ENCODE data around the gene SNRNP200.
A peak's percentile ranks its signal among the peaks of the same experiment; 100 is the strongest.
"Not testable (repeated sequence)": the region's sequence is repeated elsewhere in the genome, so short reads cannot be mapped to it uniquely, and the experiment has no call there.

SNRNP200 gene

DNA sequence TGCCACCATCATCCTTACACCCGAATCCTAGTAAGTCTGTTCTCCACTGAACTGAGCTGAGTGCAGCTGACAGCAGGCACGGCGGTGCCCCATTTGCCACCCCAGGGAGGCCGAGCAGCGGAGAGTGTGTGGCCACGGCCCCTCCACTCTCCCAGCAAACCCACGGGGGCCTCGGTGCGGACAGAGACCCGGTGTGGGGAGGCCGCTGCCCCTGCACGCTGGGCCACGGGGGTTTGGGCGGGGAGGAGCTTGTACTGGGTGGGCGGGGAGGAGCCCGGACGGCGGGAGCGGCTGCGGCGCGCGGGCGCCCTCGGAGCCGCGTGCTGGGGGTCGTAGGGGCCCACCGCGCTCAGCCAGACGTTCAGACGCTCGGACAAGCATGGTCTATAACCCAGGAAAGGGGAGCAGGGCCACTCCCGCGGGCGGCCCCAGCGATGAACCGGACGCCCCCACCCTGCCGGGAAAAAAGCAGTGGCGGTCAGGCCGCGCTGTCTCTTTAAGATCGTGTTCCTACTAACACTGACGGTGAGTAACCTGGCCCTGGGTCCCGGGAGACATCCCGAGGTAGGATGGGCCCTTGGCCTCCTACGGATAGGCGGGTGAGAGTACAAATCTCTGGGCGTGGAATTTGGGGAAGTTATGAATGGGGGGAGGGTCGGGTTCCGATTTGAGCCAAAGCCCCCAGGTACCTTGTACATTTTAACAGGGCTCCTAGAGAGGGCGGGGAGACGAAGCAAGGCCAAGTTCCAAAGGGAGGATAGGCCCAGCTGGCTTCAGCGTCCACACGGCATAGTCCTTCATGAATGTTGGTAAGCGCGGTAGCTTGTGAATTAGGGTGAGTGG is 19.9 kb upstream of the SNRNP200 start, which contains the start of gene ITPRIPL1:
TSS of gene ITPRIPL1 (plus strand) at position 277 of the 843 bp plus-strand sequence. CDS start at position 800, 523 bp downstream.
- DNase-seq, result peak in 3 of 4 experiments; percentile 3 to 31 (median 18)

DNA sequence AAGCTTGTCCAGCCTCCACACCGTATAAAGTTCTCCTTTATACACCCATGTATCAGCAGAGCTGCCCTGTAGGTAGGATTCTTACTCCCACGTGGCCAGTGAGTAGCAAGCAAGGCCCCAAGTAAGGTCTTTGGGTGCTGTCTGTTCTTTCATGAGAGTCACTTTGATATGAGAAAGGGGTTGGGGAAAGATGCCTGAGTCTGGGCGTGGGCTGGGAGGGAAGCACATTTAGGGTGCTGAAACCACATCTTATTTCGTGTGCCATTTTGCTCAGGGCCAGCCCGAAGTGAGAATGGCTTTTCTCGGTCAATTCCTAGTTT is 19.3 kb upstream of the SNRNP200 start:
- DNase-seq, result peak in 3 of 4 experiments; percentile 7 to 31 (median 27)

DNA sequence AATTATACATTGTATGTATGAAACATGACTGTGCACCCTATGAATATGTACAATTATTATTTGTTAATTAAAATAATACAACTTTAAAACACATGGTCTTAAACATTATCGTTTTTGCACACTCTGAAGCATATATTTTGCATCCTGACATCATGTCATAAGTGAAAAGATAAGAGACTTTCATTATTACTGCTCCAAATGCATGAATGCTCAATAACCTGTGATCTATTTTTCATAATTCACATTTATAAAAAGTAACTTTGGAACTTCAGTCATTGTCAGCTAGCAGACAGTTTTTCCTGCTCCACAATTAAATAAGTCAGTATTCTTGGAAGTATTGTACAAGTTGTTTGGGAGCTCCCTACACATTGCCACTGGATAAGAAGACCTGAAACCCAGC is 18.5 kb upstream of the SNRNP200 start:
- DNase-seq, result no peak

DNA sequence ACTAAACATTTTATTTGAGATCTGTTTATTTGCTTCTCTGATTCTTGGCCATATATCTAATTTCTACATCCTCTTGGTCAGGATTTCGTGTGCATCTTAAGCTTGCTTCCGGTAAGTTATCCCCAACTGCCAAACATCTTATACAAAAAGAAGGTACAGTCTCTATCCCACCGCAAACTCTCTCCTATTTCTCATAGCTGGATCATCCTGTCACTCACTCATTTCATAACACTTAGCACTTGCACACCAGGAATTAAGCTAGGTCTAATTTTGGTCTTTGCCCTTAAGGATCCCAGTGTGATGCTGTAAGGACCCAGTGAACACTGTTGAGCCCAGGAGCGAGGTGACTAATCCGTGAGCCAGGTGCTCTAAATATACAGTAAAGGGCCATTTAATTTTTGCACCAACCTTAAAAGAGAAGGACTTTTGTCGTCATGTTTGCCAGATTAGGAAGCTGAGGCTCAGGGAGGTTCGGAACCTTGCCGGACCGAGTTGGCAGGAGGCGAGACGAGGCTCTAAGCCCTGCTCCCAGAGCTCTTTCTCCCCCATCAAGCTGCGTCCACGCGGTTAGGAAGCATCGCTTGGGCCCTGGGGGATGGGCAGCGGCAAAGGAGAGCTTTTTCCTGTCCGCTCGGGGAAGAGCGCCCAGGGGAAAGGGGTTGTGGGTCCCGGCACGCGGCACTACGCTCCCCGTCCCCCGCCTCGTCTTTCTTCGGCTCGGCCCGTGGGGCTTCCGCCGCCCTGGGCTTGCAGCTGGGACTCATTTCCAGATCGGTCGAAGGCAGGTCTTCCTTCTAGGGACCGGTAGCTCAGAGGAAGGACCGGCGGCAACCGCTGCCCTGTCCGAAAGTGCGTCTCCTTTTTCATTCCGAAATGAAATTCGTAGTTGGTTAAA is 15.6 kb upstream of the SNRNP200 start:
- DNase-seq, result peak in 2 of 4 experiments; percentile 26 to 54

DNA sequence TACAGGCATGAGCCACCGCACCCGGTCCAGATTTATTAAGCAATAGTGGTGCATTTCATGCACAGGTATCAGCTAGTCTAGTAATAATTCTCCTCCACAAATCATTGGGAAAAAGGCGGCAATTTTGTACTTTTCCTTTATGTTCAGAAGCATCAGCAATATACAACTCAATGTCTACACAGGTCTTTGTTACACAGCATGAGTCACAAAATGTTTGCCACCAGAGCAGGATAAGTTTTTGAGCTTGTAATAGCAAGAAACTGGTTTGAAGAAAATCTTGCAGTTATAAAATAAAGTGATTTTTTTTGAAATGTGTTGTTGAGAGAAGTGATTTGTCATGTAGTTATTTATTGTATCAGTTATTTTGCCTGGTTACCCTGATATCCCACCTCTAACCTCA is 15.0 kb upstream of the SNRNP200 start:
- no peak for DNase-seq

DNA sequence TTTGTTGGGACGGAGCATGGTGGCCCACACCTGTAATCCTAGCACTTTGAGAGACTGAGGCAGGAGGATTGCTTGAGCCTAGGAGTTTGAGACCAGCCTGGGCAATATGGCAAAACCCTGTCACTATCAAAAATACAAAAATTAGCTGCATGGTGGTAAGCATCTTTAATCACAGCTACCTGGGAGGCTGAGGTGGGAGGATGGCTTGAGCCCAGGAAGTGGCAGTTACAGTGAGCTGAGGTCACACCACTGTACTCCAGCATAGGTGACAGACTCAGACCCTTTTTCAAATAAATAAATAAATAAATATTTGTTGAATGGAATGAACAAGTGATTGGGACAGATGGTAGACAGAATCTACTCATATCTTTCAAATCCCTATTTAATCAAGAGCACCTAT is 14.1 kb upstream of the SNRNP200 start:
- DNase-seq, result no peak

DNA sequence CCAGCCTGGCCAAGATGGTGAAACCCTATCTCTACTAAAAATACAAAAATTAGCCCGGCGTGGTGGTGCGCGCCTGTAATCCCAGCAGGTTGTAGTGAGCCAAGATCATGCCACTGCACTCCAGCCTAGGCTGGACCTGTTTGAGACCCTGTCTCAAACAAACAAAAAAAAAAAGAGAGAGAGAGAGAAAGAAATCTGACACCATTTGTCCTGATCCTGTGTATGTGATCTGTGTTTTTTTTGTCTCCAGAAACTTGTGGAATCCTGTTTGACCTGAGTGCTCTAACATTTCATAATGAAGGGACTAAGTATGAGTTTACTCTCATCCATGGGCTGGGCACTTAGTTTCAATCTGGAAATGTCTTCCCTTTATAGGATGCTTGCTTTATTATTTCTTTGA is 13.4 kb upstream of the SNRNP200 start:
- DNase-seq, result no peak

DNA sequence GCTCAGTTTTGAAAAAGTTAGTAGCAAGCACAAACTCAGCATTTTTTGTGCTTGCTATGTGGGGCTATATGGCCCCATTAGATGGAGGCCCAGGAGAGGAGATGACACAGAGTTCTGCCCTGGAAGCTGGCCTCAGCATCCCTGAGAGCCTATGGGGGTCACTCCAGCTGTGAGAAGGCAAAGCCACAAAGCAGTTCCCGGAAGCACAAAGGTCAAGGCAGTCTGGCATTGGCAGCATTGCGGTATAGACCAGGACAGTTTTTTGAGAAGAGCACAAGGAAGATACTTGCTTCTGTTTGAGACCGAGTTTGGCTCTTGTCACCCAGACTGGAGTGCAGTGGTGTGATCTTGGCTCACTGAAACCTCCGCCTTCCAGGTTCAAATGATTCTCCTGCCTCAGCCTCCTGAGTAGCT is 12.2 kb upstream of the SNRNP200 start:
- no peak for DNase-seq

DNA sequence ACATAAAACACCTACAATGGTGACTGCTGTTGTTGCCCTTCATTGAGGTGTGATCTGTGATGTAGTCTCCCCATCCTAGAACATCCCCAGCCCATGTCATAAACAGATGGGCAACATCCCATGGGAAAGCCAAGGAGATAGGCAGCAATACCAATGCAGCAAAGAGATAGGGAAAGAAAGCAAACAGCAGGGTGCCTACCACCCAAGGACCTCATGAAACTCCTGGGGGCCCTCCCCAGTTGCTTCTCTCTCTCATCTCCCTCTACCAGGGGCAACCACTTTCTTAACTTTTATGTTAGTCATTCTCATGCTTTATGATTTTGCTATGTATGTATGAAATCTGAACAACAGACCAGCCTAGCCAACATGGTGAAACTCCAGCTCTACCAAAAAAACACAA is 11.7 kb upstream of the SNRNP200 start:
- no peak for DNase-seq

DNA sequence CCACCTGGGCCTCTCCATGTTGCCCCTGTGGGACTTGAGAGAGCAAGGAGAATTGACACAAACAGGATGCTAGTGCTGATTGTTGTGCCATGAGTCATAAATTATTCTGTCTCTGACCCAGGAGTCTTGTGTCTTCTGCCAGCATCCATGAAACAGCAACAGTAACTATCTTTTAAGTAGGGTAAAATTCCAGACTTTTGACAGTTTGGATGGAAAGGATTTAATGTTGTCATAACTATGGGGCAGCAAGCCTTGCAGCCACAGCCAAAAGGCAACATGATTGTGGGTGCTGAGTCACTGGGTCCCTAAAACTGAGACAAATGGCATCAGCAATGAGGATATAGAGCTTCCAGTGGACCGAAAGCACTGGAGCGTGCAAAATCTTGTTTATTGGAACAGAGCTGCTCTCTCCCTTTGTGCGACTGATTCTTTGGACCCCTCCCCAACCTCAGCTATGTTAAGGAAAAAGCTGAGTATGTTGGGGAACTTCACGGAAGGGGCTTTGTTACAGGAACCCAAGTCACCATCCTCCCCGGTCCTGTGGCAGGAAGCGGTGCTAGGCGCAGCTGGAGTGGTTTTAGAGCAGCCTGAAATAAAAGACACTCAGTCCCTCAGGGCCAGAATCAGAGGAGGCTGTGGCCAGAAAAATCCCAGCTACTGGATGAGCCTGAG is 10.2 kb upstream of the SNRNP200 start:
- DNase-seq, result peak in 3 of 4 experiments; percentile 14 to 17 (median 17)

DNA sequence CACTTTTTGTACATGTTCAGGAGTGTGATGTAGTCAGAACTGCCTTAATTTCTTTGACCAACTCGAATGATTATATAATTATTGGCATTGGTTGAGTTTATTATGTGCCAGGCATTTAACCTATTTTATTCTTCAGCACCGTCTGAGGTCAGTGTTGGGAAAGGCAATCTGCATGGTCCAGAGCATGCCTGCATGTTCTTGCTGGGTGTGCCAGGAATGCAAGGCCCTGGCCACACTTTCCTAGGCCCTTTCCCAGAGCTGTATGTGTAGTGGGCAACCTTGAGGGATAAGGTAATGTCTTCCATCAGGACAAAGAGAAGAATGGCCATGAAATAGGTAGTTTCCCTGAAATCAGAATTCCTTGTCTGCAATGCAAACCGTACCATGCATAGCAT is 9.7 kb upstream of the SNRNP200 start:
- DNase-seq, result no peak

DNA sequence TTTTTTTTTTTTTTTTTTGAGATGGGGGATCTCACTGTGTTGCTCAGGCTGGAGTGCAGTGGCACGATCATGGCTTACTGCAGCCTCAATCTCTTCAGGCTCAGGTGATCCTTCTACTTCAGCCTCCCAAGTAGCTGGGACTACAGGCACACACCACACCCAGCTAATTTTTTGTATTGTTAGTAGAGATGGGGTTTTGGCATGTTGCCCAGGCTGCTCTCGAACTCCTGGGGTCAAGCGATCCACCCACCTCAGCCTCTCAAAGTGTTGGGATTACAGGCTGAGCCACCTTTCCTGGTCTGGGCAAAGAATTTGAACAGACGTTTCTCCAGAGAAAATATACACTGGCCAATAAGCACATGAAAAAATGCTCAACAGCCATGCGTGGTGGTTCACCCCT is 2.9 kb upstream of the SNRNP200 start:
- DNase-seq, result no peak

DNA sequence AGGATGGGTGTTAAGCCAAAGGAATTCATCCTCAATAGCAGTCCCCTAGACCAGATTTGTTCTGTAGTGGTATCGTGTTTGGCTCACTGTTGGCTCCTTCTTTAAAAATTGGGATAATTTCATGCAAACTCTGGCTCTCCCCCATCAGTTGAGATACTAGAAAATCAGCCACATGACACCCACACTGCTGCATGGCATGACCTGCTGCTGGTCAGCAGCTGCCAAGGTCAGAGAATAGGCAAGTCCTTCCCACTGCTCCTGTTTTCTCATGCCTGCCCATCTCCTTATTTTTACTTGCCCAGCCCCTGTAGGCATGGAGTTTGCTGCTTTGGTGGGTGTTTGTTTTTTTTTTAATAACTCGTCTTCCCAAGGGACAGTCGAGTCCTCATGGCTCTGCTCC is 1.0 kb upstream of the SNRNP200 start:
- peak in 2 of 4 experiments; percentile 37 to 50 for DNase-seq

DNA sequence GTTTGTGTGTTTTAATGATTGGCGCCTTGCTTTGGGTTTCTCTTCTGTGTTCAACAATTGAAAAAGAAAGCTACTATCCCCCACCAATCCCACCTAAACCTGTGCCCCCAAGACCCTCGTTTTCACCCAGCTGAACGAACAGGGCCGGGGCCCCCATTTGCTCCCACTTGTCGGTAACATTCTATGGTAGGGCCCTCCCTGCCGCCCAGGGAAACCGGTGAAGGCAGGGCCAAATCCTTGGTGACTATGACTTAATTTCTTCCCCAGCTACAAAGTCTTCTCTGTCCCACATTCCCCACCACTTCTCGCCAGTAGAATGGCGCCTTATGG is 598 bp upstream of the SNRNP200 start:
- DNase-seq, result no peak

DNA sequence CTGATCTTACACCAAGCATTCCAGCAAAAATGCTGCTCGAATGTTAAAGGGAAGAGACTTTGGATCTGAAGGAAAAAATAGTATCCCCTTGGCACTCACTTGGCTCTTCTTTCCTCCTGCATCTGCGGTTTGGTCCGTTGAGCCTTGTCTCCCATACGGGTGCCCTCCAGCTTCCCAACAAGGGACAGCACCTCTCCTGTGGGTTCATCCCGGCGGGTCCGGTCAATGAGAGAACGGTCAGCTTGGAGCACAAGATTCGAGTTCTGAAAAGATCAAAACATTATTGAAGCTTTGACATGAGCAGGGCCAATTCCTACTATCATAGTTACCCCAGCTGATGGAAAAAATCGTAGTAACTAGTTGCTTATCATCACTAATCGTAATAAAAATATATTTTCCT is 740 bp downstream of the SNRNP200 start:
- DNase-seq, result no peak

DNA sequence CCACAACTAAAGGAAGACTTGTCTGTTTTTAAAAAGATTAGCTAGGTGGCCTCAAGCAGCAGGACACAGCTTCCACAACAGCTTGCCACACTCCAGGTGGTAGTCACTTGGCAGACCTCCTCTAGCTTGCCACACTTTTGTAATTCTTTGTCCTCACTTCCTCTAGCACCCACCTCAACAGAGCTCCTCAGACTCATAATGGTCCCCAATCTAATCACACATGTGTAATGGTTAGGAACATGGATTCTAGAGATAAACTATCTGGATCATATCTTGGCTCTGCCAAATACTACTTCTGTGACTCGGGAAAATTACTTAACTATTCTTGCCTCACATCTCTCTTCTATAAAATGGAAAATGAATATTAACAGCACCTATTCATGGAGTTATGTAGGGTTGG is 3.5 kb downstream of the SNRNP200 start:
- no peak for DNase-seq

DNA sequence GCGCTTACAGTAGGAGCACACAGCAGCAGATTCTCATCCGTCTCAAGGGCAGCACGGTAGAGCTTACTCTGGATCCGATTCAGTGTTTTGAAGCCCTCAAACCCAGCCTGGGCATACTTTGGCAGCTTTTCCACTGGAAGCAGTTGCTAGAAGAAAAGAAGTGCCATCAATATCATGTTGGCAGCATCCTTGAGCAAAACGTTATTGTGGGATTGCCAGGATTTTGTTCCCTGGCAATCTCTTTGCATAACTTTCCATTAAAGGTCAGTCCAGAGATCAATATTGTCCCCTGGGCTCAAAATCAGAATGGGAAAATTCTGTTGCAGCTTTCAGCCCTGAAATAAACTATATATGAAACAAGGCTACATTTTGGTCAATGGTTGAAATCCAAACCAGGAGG is 8.4 kb downstream of the SNRNP200 start:
- no peak for DNase-seq

DNA sequence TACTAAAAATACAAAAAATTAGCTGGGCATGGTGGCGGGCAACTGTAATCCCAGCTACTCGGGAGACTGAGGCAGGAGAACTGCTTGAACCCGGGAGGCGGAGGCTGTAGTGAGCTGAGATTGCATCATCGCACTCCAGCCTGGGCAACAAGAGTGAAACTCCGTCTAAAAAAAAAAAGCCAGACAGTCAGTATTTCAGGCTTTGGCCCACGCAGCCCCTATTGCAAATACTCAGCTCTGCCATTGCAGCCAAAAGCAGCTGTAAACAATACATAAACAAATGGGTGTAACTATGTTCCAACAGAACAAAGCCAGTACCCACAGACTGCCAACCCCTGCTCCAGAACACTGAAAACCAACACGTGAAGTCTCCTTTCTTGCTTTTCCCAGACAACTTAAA is 11.1 kb downstream of the SNRNP200 start:
- DNase-seq, result not testable (repeated sequence)

DNA sequence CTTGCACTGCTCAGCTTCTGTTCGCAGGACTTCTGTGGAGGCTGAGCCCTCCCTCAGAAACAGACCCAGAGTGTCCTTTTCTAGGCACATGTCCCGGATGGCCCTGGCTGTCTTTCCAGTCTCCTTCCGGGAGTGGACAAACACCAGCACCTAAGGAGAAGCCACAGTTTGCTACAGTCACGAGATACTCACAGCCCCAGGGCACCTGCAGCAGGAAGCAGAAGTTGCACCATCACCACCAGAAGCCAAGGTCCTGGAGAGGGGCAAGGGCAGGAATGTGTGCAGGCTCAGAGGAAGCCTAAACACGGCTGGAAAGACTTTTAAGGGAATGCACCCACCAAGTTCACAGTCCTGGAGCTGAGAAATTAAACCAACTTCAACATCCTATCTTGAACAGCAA is 13.6 kb downstream of the SNRNP200 start:
- DNase-seq, result no peak

DNA sequence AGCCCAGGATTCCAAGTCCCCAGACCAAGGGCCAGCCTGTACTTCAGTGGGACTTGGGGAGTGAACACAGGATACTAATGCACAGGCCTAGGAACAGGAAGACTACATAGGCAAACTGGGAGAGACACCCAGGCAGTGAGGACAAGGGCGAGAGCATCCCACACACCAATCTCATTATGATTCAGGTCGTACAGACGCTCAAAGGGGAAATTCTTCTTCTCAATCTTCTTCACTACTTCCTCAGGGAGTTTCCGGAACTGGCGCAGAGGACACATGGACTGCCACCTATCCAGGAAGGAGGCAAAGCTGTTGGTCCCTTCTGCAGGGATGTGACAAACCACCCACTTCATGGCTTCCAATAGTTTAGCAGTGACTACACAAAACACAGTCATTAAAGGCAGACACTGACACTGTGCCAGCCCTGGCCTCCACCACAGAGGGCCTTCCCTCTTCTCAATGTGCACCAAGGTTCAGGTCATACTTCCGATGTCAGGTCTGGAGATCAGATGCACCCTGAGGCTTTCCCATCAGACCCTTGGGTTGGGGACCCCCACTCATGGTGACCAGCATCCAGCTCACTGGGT is 18.0 kb downstream of the SNRNP200 start:
- no peak for DNase-seq

DNA sequence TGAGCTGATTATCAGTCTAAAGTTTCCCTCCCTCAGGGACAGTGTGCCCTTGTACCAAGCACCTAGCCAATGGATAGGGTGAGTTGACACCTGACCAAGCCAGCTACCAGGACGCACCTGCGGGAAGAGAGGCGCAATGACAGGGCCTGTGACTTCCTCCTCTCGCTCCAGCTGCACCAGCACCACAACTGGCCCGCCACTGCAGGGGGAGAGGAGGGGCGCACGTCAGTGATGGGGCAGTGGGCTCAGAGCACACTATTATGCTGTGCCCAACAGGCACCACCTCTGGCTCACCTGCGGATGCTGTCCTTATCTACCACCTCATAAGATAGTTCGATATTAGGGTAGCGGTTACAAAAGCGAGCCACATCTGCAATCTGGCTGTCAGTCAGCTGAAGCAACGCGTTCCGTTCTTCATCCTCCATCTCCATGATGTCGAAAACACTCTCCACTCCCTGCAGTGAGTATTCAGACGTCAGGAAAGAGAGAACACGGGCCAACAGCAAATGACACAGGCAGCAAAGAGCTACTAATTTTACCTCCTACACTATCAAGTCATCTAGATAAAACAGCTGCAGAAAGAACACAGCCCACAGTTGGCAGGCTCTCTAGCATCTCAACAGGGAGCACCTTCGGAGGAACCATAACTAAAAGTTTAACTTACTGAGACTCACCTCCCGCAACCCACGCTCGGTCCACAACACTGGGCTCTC is 28.4 kb downstream of the SNRNP200 start:
- no peak for DNase-seq

DNA sequence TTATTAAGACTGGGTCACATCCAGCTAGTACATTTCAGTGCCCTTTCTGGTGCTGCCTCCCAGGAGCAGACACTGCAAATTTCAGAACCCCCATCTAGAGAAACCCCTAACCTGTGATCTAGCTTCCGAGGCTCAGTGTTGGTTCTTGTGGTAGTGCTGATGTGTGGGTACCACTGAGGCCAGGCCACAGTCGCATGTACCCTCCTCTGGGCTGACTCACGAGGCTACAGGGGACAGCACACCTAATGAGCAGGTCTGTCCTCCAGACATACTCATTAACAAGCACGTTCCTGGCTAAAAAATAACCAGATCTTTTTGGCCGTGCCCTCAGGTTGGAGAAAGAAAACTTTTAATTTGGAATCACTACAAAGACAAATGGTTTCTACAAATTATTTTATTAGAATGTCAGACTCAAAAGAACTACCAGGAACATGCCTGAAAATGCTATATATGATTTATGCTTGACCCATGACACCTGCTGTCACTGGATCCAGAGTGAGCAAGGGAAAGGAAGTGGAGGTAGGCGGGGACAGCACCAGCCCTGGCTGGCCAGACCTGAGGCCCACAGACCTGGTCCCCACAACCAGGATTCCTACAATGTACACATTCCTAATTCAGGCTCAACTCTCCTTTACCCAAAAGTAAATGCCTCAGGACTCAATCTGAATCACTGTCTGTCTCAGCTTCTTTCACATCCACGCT is 30.8 kb downstream of the SNRNP200 start:
- DNase-seq, result no peak

Data from suppressor macrophage (primary cell).